Right lobe of liver (tissue), 6 donors: ENCODE results near the gene ATP5F1D. TPM values are rescaled to one million over a fixed set of nuclear protein-coding genes. Genes with fewer than 3 reads are reported as not detected.

Source experiments
- ATAC-seq, 4 donors: fragments of 200-7000 bp; cut with Tn5 transposase; one replicate each; pipeline ENCODE4 v1.9.1; 2020; ENCODE audit warnings: mild to moderate bottlenecking in 4 of 4, moderate library complexity in 4 of 4
- DNase-seq, 3 donors: peaks; one replicate each; pipeline ENCODE4 v3.0.0-alpha.2; 2020
- H3K27ac ChIP-seq, 3 donors: fragments of 200-600 bp; one replicate each; pipeline ENCODE4 v1.8.0; 2022
- H3K27me3 ChIP-seq, 2 donors: fragments of 200-600 bp; one replicate each; pipeline ENCODE4 v1.8.0; 2022
- H3K36me3 ChIP-seq, 4 donors: fragments of 200-600 bp; sonication (generic) in 1 of 4; one replicate each; pipeline versions ENCODE4 v1.5.1 to v1.8.0; 2017 to 2022; ENCODE audit warnings: control low read depth in 1 of 4
- H3K4me1 ChIP-seq, 4 donors: fragments of 200-600 bp; sonication (generic) in 1 of 4; one replicate each; pipeline versions ENCODE4 v1.5.1 to v1.8.0; 2017 to 2022; ENCODE audit warnings: control low read depth in 1 of 4
- H3K4me3 ChIP-seq, 3 donors: fragments of 200-600 bp; one replicate each; pipeline ENCODE4 v1.8.0; 2022
- H3K9me3 ChIP-seq, 4 donors: fragments of 200-600 bp; sonication (generic) in 1 of 4; one replicate each; pipeline versions ENCODE4 v1.5.1 to v1.8.0; 2017 to 2022; ENCODE audit warnings: control low read depth in 1 of 4
- CTCF ChIP-seq, 4 donors: fragments of 200-600 bp in 3 of 4; fragments of 450-650 bp in 1 of 4; IDR thresholded peaks; one replicate each; pipeline versions ENCODE4 v1.5.1 to v1.8.0; 2016 to 2022; ENCODE audit warnings: antibody characterized with exemption in 4 of 4, mild to moderate bottlenecking in 2 of 4
- POLR2A ChIP-seq: fragments of 450-650 bp; IDR thresholded peaks from one replicate; pipeline ENCODE4 v1.6.1; 2017; ENCODE audit warnings: antibody characterized with exemption, mild to moderate bottlenecking
- WGBS: methylation state at CpG from one replicate; pipeline ENCODE4 v1.1.6; 2018; ENCODE audit warnings: low coverage, low lambda C conversion rate; ENCODE audit not compliant: insufficient coverage; ENCODE audit errors: missing lambda C conversion rate; 5-methylcytosine and 5-hydroxymethylcytosine counted together
- intact Hi-C, 2 donors: fragments of 100-400 bp; cut with DNase I; formaldehyde crosslinking; loops; one replicate each; pipeline versions ENCODE4 v1.11.2 to v1.14.1; 2022
- total RNA-seq, 6 experiments: library from RNA; depleted of rRNA in 2 of 6; stranded (reverse); fragments of >200 nt in 2 of 6; fragmentation: NEBNext Ultra II Directional in 3 of 6; extraction: Animal tissue kit (Norgen Biotek cat#: 25700) in 3 of 6; gene quantifications; one replicate each; pipeline versions ENCODE4 v1.1.0 to v1.2.4, GENCODE V29; 2016 to 2023
- donor health status: DM: no; HTN: yes; CAD: no.
- donor health status: DM: no; HTN: no; CAD: no.
- donor health status: DM: no; HTN: no; CAD: no.
- donor health status: DM: no; HTN: yes; CAD: no.
- donor health status: DM: no; HTN: yes; CAD: no.

ATP5F1D gene
- total RNA-seq, 6 experiments from 2014 or later = 98.1 to 240 (median 137) TPM

GRCh38 chr19:1225440-1226226, 15.9 kb upstream of the ATP5F1D start:
- intact Hi-C loops = no loop called here
- Histone ChIP-seq H3K9me3 (no peaks in the 10 kb centered on the region), H3K27ac (no peak overlapping the region), H3K4me1 (no peaks in the 10 kb centered on the region), H3K27me3 (no peaks in the 10 kb centered on the region), H3K36me3 (peaks cover 0 to 35% (median 12%) of the 10 kb centered on the region in 4 donors), H3K4me3 (no peak overlapping the region)
- ATAC-seq = no peak
- TF ChIP-seq POLR2A (no peak), CTCF (IDR thresholded peaks at IDR 0.05) (no peak)
- WGBS = 73% methylated on average over 2 of the region's 29 CpGs
- no peak for DNase-seq

- no peak overlapping the region for H3K27ac ChIP-seq
- DNase-seq (no peak), ATAC-seq (no peak)
- TF ChIP-seq POLR2A (no peak), CTCF (IDR thresholded peaks at IDR 0.05) (no peak)
- no peak overlapping the region for H3K4me3 ChIP-seq
- 90% methylated on average over 2 of the region's 11 CpGs for WGBS
- H3K9me3 ChIP-seq = no peaks in the 10 kb centered on the region
- H3K27me3 ChIP-seq = no peaks in the 10 kb centered on the region
- peaks cover 0 to 30% (median 12%) of the 10 kb centered on the region in 4 donors for H3K36me3 ChIP-seq
- intact Hi-C loops = no loop called here
- no peaks in the 10 kb centered on the region for H3K4me1 ChIP-seq
These were observed 15.4 kb upstream of the ATP5F1D start for GRCh38 chr19:1226227-1226518.

GRCh38 chr19:1226522-1227303, 14.8 kb upstream of the ATP5F1D start:
- no peak overlapping the region for H3K27ac ChIP-seq
- no peaks in the 10 kb centered on the region for H3K4me1 ChIP-seq
- ATAC-seq (no peak), DNase-seq (no peak)
- no peaks in the 10 kb centered on the region for H3K9me3 ChIP-seq
- intact Hi-C loops = no loop called here
- TF ChIP-seq POLR2A (no peak), CTCF (IDR thresholded peaks at IDR 0.05) (no peak)
- no peaks in the 10 kb centered on the region for H3K27me3 ChIP-seq
- no peak overlapping the region for H3K4me3 ChIP-seq
- H3K36me3 ChIP-seq = peaks cover 0 to 27% (median 12%) of the 10 kb centered on the region in 4 donors
- no CpG with 5 or more reads among the region's 50 CpGs for WGBS

DNA sequence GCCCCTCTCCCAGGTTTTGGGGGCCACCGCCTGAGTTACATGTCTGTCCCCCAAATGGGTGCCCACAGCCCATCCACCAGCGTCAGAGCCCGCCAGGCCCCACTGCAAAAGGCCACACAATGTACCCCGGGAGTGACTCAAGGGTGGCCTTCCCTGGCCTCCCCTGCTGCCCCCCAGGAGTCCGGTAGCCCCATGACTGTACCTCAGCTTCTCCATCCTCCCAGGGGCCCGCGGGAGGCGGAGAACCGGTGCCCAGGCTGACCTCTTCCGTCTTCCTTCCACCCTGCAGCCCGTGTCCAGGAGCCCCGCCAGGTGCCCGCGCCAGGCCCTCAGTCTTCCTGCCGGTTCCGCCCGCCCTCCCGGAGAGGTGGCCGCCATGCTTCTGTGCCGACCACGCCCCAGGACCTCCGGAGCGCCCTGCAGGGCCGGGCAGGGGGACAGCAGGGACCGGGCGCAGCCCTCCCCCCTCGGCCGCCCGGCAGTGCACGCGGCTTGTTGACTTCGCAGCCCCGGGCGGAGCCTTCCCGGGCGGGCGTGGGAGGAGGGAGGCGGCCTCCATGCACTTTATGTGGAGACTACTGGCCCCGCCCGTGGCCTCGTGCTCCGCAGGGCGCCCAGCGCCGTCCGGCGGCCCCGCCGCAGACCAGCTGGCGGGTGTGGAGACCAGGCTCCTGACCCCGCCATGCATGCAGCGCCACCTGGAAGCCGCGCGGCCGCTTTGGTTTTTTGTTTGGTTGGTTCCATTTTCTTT, 14.1 kb upstream of the ATP5F1D start:
- DNase-seq = no peak
- no peak for ATAC-seq
- intact Hi-C loops = no loop called here
- H3K27ac ChIP-seq = no peak overlapping the region
- no peaks in the 10 kb centered on the region for H3K27me3 ChIP-seq
- WGBS = 90% methylated on average over 8 of the region's 56 CpGs
- no peaks in the 10 kb centered on the region for H3K9me3 ChIP-seq
- H3K36me3 ChIP-seq = peaks cover 0 to 20% (median 8%) of the 10 kb centered on the region in 4 donors
- TF ChIP-seq CTCF (IDR thresholded peaks at IDR 0.05) (no peak), POLR2A (no peak)
- no peaks in the 10 kb centered on the region for H3K4me1 ChIP-seq
- no peak overlapping the region for H3K4me3 ChIP-seq
